Nephron progenitor cell (in vitro differentiated cells): ENCODE data around the gene STMP1.

Experiments
- DNase-seq: peaks from one replicate; pipeline ENCODE4 v3.0.0; 2021
- H3K27ac Mint-ChIP-seq: 2 replicates; pipeline ENCODE4 v1.8.0; 2021; ENCODE audit warnings: mild to moderate bottlenecking, moderate library complexity, mixed read lengths
- H3K27me3 Mint-ChIP-seq: 2 replicates; pipeline ENCODE4 v1.8.0; 2021; ENCODE audit warnings: mild to moderate bottlenecking, low read depth, mixed read lengths; ENCODE audit not compliant: poor library complexity
- H3K36me3 Mint-ChIP-seq: 2 replicates; pipeline ENCODE4 v1.8.0; 2021; ENCODE audit warnings: low read depth, mixed read lengths
- H3K4me1 Mint-ChIP-seq: 2 replicates; pipeline ENCODE4 v1.8.0; 2021; ENCODE audit warnings: mixed read lengths
- H3K4me3 Mint-ChIP-seq: 2 replicates; pipeline ENCODE4 v1.8.0; 2021; ENCODE audit warnings: mild to moderate bottlenecking, moderate library complexity, mixed read lengths
- H3K9me3 Mint-ChIP-seq: 2 replicates; pipeline ENCODE4 v1.8.0; 2021; ENCODE audit warnings: mild to moderate bottlenecking, moderate library complexity, mixed read lengths
- TF ChIP-seq, protein P1 (sequence below): fragments of 200-600 bp; sonication (generic); IDR thresholded peaks from 2 replicates; pipeline ENCODE4 v1.5.0; 2021; ENCODE audit warnings: antibody characterized with exemption

The STMP1 gene

DNA sequence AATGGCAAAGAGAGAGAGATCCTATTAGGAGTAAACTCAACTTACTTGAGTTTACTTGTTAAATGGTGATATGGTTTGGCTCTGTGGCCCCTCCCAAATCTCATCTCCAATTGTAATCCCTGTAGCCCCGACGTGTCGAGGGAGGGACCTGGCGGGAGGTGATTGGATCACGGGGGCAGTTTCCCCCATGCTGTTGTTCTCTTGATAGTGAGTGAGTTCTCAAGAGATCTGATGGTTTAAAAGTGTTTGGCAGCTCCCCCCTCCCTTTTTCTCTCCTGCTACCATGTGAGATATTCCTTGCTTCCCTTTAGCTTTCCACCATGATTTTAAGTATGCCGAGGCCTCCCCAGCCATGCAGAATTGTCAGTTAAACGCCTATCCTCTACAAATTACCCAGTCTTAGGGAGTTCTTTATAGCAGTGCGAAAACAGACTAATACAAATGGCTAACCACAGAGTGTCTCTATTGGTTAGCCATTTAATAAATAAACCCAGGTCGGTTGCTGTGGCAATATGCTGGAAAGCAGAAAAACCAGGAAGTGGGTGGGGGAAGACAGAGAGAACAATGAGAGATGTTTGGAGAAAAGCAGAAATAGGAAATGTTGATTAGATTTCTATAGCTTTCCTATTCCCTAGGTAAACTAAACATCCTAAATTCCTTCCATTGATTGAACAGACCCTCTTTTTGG, 3.0 kb upstream of the STMP1 start:
- H3K36me3 Mint-ChIP-seq, result no peaks in the 10 kb centered on the region
- H3K27me3 Mint-ChIP-seq, result peaks cover 16% of the 10 kb centered on the region

DNA sequence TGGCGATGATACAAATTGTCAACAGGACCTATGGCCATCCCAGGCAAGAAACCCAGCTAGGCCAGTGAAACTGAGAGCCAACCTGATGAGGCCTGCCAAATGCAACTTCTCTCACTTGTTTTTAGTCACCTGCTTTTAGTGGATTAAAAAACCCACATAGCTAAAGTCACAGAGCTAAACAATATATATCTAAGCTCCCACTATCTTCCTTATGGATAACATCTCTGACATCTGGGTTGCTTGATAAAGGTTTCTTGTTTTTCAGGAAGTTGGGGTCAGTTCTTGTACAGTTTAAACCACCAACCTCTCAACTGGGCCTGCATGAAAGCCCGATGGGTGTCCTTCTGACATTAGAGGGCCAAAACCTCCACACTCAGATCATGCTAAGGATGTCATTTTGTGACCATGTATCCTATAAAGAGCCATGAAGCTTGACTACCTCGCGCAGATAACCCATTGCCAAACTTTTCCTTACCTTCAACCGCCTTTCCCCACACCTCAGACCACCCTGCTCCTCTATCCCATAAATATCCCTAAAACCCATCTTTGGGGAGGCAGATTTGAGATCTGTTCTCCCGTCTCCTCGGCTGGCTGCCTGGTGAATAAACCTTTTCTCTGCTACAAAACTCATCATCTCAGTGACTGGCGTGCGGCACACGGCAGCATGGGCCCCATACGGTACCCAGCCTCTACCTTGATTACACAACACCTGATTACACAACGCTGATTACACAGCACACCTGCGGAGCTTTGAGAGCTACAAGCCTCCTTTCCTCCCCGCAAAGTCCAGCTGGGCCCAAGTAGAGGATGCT, 797 bp upstream of the STMP1 start:
- TF ChIP-seq, protein P1, sequence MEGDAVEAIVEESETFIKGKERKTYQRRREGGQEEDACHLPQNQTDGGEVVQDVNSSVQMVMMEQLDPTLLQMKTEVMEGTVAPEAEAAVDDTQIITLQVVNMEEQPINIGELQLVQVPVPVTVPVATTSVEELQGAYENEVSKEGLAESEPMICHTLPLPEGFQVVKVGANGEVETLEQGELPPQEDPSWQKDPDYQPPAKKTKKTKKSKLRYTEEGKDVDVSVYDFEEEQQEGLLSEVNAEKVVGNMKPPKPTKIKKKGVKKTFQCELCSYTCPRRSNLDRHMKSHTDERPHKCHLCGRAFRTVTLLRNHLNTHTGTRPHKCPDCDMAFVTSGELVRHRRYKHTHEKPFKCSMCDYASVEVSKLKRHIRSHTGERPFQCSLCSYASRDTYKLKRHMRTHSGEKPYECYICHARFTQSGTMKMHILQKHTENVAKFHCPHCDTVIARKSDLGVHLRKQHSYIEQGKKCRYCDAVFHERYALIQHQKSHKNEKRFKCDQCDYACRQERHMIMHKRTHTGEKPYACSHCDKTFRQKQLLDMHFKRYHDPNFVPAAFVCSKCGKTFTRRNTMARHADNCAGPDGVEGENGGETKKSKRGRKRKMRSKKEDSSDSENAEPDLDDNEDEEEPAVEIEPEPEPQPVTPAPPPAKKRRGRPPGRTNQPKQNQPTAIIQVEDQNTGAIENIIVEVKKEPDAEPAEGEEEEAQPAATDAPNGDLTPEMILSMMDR, result no peak
- no peak overlapping the region for H3K27ac Mint-ChIP-seq
- no peak for DNase-seq
- peaks cover 16% of the 10 kb centered on the region for H3K27me3 Mint-ChIP-seq
- peaks cover 21% of the 10 kb centered on the region for H3K36me3 Mint-ChIP-seq
- H3K4me1 Mint-ChIP-seq, result peaks cover 29% of the 10 kb centered on the region
- H3K9me3 Mint-ChIP-seq, result no peaks in the 10 kb centered on the region
- peak overlapping the region; percentile 98 for H3K4me3 Mint-ChIP-seq

More for the DNA sequence above, 3.0 kb upstream of the STMP1 start:
- Mint-ChIP-seq H3K4me3 (no peak overlapping the region), H3K4me1 (peaks cover 19% of the 10 kb centered on the region), H3K27ac (no peak overlapping the region), H3K9me3 (no peaks in the 10 kb centered on the region)
- TF ChIP-seq, protein P1, result no peak
- no peak for DNase-seq

DNA sequence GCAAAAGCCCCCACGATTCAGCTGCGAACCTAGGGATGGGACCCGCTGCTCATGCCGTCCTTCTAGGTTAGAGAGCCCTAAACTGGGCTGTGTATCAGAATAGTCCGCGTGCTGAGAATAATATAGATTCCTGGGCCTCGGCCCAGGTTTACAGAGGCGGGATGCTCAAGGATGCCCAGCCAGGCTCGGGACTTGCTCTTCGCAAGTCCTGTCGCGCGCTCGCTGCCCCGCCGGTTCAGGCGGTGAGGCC, 266 bp upstream of the STMP1 start:
- no peaks in the 10 kb centered on the region for H3K9me3 Mint-ChIP-seq
- peaks cover 29% of the 10 kb centered on the region for H3K4me1 Mint-ChIP-seq
- no peak overlapping the region for H3K27ac Mint-ChIP-seq
- no peak for DNase-seq
- TF ChIP-seq, protein P1, result no peak
- peaks cover 27% of the 10 kb centered on the region for H3K36me3 Mint-ChIP-seq
- peaks cover 13% of the 10 kb centered on the region for H3K27me3 Mint-ChIP-seq
- H3K4me3 Mint-ChIP-seq, result peak overlapping the region; percentile 98

DNA sequence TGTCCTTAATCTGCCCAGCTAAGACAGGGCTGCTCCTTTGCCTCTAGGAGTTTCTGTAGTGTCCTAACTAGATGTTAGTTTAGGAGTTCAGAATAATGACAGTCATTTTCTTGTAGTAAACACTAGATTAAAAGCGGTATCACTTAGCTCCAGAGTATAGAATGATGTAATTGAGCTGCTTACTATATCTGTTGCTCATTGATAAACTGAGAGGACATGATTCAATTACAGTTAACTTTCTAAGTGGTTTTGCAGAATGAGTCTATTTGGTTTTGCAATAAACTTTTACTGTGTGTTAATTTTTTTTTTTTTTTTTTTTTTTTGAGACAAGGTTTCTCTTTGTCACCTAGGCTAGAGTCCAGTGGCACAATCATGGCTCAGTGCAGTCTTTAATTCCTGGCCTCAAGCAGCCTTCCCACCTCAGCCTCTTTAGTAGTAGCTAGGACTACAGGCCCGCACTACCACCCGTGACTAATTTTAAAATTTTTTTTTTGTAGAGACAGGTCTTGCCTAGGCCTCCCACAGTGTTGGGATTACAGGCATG, 1.8 kb downstream of the STMP1 start:
- Mint-ChIP-seq H3K4me1 (peaks cover 29% of the 10 kb centered on the region), H3K9me3 (peaks cover 15% of the 10 kb centered on the region), H3K36me3 (peaks cover 45% of the 10 kb centered on the region), H3K27me3 (no peaks in the 10 kb centered on the region), H3K4me3 (peak overlapping the region; percentile 98), H3K27ac (no peak overlapping the region)
- TF ChIP-seq, protein P1, result no peak
- no peak for DNase-seq

DNA sequence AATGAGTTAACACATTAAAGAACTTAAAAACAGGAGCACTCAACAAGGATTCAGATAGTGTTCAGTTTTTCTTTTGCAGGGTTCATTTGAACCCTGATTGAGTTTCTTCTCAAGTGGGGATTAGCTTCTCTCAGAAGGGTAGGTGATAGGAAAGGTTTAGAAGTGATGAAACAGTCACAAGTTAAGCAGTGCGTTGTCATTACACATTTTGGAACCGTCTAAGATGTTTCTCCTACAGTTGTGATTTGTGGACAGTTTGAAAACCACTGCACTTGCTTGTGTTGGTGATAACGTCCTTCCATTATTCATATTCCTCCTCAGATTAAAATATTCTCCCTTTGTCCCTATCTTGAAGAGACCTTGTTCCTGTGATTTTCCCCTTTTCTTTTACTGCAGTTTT, 2.7 kb downstream of the STMP1 start:
- Mint-ChIP-seq H3K27me3 (no peaks in the 10 kb centered on the region), H3K4me1 (peaks cover 32% of the 10 kb centered on the region), H3K27ac (peak overlapping the region; percentile 19), H3K4me3 (peak overlapping the region; percentile 98), H3K9me3 (peaks cover 15% of the 10 kb centered on the region), H3K36me3 (peaks cover 52% of the 10 kb centered on the region)
- TF ChIP-seq, protein P1, result no peak
- DNase-seq, result no peak
